Astrocyte (in vitro differentiated cells and primary cell): ENCODE results near the gene ADD3. TPM values are rescaled to one million over a fixed set of nuclear protein-coding genes. Genes with fewer than 3 reads are reported as not detected.

Experiments used
- DNase-seq: peaks from one replicate; pipeline ENCODE4 v3.0.0-alpha.2; 2010; ENCODE audit warnings: low read depth
- FAIRE-seq: peaks from 2 replicates; lab custom pipeline; 2011; peaks lifted over from hg19 to GRCh38; lab: Jason Lieb, UNC
- H2AFZ ChIP-seq: 2 replicates; pipeline ENCODE4 v1.6.0; 2012; ENCODE audit warnings: low read depth, low read length, inconsistent platforms
- H3K27ac ChIP-seq: 2 replicates; pipeline ENCODE4 v1.5.1; 2011; ENCODE audit warnings: low read depth, low read length, inconsistent platforms
- H3K27me3 ChIP-seq: 2 replicates; pipeline ENCODE4 v1.6.0; 2011; ENCODE audit warnings: low read length, inconsistent platforms; ENCODE audit not compliant: insufficient read depth
- H3K36me3 ChIP-seq: 2 replicates; pipeline ENCODE4 v1.5.1; 2011; ENCODE audit warnings: low read length, inconsistent platforms; ENCODE audit not compliant: insufficient read depth
- H3K4me1 ChIP-seq: 2 replicates; pipeline ENCODE4 v1.5.1; 2011; ENCODE audit warnings: low read length, inconsistent platforms; ENCODE audit not compliant: insufficient read depth
- H3K4me2 ChIP-seq: 2 replicates; pipeline ENCODE4 v1.6.0; 2012; ENCODE audit warnings: low read length, inconsistent platforms
- H3K4me3 ChIP-seq: 2 replicates; pipeline ENCODE4 v1.5.1; 2011; ENCODE audit warnings: low read depth, mild to moderate bottlenecking, low read length, inconsistent platforms; ENCODE audit not compliant: insufficient read depth
- H3K79me2 ChIP-seq: 2 replicates; pipeline ENCODE4 v1.6.0; 2012; ENCODE audit warnings: mild to moderate bottlenecking, low read length, inconsistent platforms; ENCODE audit not compliant: insufficient read depth
- H3K9ac ChIP-seq: 2 replicates; pipeline ENCODE4 v1.6.0; 2012; ENCODE audit warnings: mild to moderate bottlenecking, low read length, inconsistent platforms
- H3K9me3 ChIP-seq: 2 replicates; pipeline ENCODE4 v1.5.1; 2012; ENCODE audit warnings: low read depth, mild to moderate bottlenecking, low read length, inconsistent platforms; ENCODE audit not compliant: insufficient read depth
- H4K20me1 ChIP-seq: 2 replicates; pipeline ENCODE4 v1.6.0; 2012; ENCODE audit warnings: low read length, inconsistent platforms; ENCODE audit not compliant: insufficient read depth
- H3K27ac Mint-ChIP-seq: one replicate; pipeline ENCODE4 v1.8.0; 2021; ENCODE audit warnings: mild to moderate bottlenecking, mixed read lengths; ENCODE audit not compliant: unreplicated experiment
- H3K27me3 Mint-ChIP-seq: one replicate; pipeline ENCODE4 v1.8.0; 2021; ENCODE audit warnings: low read depth, mixed read lengths; ENCODE audit not compliant: unreplicated experiment
- H3K36me3 Mint-ChIP-seq: one replicate; pipeline ENCODE4 v1.8.0; 2021; ENCODE audit warnings: low read depth, mixed read lengths; ENCODE audit not compliant: unreplicated experiment
- H3K4me1 Mint-ChIP-seq: one replicate; pipeline ENCODE4 v1.8.0; 2021; ENCODE audit warnings: low read depth, mixed read lengths; ENCODE audit not compliant: unreplicated experiment
- H3K4me3 Mint-ChIP-seq: one replicate; pipeline ENCODE4 v1.8.0; 2021; ENCODE audit warnings: mild to moderate bottlenecking, moderate library complexity, mixed read lengths; ENCODE audit not compliant: unreplicated experiment
- H3K9me3 Mint-ChIP-seq: one replicate; pipeline ENCODE4 v1.8.0; 2021; ENCODE audit warnings: mild to moderate bottlenecking, mixed read lengths; ENCODE audit not compliant: unreplicated experiment
- EZH2 ChIP-seq: IDR thresholded peaks from 2 replicates; pipeline ENCODE4 v1.6.1; 2012; ENCODE audit warnings: mild to moderate bottlenecking, low read length, inconsistent platforms; ENCODE audit not compliant: insufficient read depth
- total RNA-seq: library from RNA; stranded (reverse); gene quantifications from 2 replicates; pipeline ENCODE4 v1.2.1, GENCODE V29; 2021
- TF ChIP-seq, protein P1 (sequence below): IDR thresholded peaks from 2 replicates; pipeline ENCODE4 v1.5.1; 2011; ENCODE audit warnings: low read depth, mild to moderate bottlenecking, inconsistent platforms, low read length, moderate library complexity; ENCODE audit not compliant: insufficient read depth

Gene ADD3
- total RNA-seq, 1 donor from 2014 or later: 127 TPM

GRCh38 chr10:109974504-109975191 lies 33.1 kb upstream of the ADD3 start:
- no peaks in the 10 kb centered on the region for H3K36me3 ChIP-seq
- no peak overlapping the region for H3K4me3 Mint-ChIP-seq
- no peak overlapping the region for H3K27ac Mint-ChIP-seq
- H3K4me1 Mint-ChIP-seq: peaks cover 30% of the 10 kb centered on the region
- peaks cover 1% of the 10 kb centered on the region for H3K36me3 Mint-ChIP-seq
- no peak overlapping the region for H3K4me3 ChIP-seq
- no peak overlapping the region for H3K27ac ChIP-seq
- H3K9me3 ChIP-seq: no peaks in the 10 kb centered on the region
- H3K4me1 ChIP-seq: peaks cover 9% of the 10 kb centered on the region
- no peaks in the 10 kb centered on the region for H3K27me3 ChIP-seq
- no peaks in the 10 kb centered on the region for H3K79me2 ChIP-seq
- FAIRE-seq: no peak
- H2AFZ ChIP-seq: no peak overlapping the region
- H4K20me1 ChIP-seq: no peaks in the 10 kb centered on the region
- no peaks in the 10 kb centered on the region for H3K9me3 Mint-ChIP-seq
- TF ChIP-seq, protein P1, sequence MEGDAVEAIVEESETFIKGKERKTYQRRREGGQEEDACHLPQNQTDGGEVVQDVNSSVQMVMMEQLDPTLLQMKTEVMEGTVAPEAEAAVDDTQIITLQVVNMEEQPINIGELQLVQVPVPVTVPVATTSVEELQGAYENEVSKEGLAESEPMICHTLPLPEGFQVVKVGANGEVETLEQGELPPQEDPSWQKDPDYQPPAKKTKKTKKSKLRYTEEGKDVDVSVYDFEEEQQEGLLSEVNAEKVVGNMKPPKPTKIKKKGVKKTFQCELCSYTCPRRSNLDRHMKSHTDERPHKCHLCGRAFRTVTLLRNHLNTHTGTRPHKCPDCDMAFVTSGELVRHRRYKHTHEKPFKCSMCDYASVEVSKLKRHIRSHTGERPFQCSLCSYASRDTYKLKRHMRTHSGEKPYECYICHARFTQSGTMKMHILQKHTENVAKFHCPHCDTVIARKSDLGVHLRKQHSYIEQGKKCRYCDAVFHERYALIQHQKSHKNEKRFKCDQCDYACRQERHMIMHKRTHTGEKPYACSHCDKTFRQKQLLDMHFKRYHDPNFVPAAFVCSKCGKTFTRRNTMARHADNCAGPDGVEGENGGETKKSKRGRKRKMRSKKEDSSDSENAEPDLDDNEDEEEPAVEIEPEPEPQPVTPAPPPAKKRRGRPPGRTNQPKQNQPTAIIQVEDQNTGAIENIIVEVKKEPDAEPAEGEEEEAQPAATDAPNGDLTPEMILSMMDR: no peak
- TF ChIP-seq EZH2: no peak
- DNase-seq: peak; percentile 44
- no peaks in the 10 kb centered on the region for H3K27me3 Mint-ChIP-seq
- H3K4me2 ChIP-seq: no peak overlapping the region
- H3K9ac ChIP-seq: no peak overlapping the region

DNA sequence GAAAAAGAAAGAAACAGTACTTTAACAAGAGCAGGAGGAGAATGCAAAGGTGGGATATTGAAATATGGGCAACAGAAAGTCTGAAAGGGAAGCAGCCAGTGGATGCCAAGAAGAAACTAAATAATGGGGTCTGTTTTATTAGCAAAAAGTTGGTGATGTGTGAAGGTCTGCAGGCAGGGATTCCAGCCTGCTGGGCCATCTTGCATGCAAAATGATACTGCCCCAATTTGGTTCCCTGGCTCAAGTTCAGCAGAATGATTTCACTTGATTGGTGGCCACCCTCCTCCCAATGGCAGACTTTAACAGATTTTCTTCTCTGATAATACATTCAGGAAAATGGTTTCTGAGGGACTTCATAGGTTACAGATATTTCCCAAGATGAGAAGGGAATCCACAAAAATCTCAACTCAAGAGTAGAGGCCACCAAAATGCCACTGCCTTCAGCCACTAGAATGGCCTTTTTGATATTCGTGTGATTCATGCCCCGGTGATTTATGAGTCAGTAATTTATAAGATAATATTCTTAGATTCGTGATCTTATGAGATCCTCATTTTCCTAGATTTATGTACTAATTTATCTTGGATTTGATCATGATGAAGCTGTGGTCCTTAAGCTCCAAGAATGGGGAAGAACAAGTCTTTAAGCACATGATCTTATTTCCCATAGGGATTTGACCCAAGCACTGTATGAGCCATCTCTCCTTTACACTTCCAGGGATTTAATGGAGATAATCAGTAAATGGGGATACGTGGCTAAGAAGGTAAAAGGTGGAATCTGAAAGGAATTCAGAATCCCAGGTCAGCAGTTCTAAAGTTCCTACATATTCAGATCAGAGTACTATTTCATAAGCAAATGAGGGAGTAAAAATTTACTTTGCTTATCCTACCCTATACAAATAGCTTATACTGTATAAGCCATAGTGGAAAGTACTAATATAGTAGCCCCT lies 32.3 kb upstream of the ADD3 start:
- Histone ChIP-seq H2AFZ (no peak overlapping the region), H3K9me3 (no peaks in the 10 kb centered on the region), H3K79me2 (no peaks in the 10 kb centered on the region), H3K4me3 (no peak overlapping the region), H3K36me3 (no peaks in the 10 kb centered on the region), H3K4me1 (peaks cover 9% of the 10 kb centered on the region), H3K27me3 (no peaks in the 10 kb centered on the region), H3K27ac (no peak overlapping the region), H3K9ac (no peak overlapping the region), H4K20me1 (no peaks in the 10 kb centered on the region), H3K4me2 (no peak overlapping the region)
- no peaks in the 10 kb centered on the region for H3K9me3 Mint-ChIP-seq
- no peaks in the 10 kb centered on the region for H3K27me3 Mint-ChIP-seq
- H3K36me3 Mint-ChIP-seq: peaks cover 1% of the 10 kb centered on the region
- no peak for FAIRE-seq
- H3K4me1 Mint-ChIP-seq: peaks cover 30% of the 10 kb centered on the region
- TF ChIP-seq, protein P1: no peak
- TF ChIP-seq EZH2: no peak
- no peak overlapping the region for H3K4me3 Mint-ChIP-seq
- no peak for DNase-seq
- no peak overlapping the region for H3K27ac Mint-ChIP-seq
